Measurements from ENCODE around the gene SNX15. TPM values are rescaled to one million over a fixed set of nuclear protein-coding genes. Genes with fewer than 3 reads are reported as not detected.
A peak's percentile ranks its signal among the peaks of the same experiment; 100 is the strongest.

The SNX15 gene
- total RNA-seq, 2 donors from 2014 or later, result 19.4 to 21.8 TPM

GRCh38 chr11:65083134-65083833 lies 56.0 kb downstream of the SNX15 start:
- no peaks in the 10 kb centered on the region for H3K27me3 ChIP-seq
- no peaks in the 10 kb centered on the region for H3K9me3 ChIP-seq
- peak overlapping the region; percentile 91 to 92 for H3K4me3 ChIP-seq
- peak overlapping the region; percentile 90 to 93 for H3K27ac ChIP-seq
- peaks cover 0 to 24% of the 10 kb centered on the region in 2 donors for H3K4me1 ChIP-seq
- no peak for TF ChIP-seq CTCF (IDR thresholded peaks at IDR 0.05)
- H3K36me3 ChIP-seq, result peaks cover 16% of the 10 kb centered on the region
- no peak for DNase-seq (ENCODE audit: low spot score)

- TF ChIP-seq CTCF (IDR thresholded peaks at IDR 0.05), result peak in 1 of 2 donors; percentile 20
- Histone ChIP-seq H3K9me3 (no peaks in the 10 kb centered on the region), H3K4me1 (peaks cover 0 to 24% of the 10 kb centered on the region in 2 donors)
Observed at GRCh38 chr11:65083834-65084597, 56.8 kb downstream of the SNX15 start, which contains the start of the genes CDCA5 and ZFPL1. CDCA5 (minus strand) TSS chr11:65084040; CDS start chr11:65083978, 62 bp downstream. ZFPL1 (plus strand) TSS chr11:65084222; CDS start chr11:65084699, 477 bp downstream.

DNA sequence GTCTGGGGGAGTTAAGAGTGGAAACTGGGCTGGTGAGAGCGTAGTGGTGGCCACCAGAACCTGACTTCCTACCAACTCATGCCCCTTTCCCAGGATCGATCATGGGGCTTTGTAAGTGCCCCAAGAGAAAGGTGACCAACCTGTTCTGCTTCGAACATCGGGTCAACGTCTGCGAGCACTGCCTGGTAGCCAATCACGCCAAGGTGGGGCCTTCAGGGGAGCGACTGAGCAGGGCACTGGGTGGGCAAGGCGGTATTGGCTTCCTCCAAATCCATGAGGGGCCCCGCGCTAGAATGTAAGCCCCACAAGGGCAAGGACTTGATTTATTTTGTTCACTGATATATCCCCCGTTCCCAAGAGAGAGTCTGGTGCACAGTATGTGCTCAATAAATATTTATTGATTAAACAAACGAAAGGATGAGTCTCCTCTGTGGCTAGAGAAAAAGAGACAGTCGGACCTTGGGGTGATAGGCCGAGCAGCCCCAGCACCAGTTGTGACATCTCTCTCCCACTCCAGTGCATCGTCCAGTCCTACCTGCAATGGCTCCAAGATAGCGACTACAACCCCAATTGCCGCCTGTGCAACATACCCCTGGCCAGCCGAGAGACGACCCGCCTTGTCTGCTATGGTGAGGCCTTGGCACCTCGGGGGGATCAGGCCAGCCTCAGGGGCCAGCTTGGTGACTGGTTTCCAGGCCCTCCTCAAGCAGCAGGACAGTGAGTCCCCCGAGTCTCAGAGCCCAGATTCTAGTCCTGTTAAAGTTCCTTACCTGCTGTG lies 57.5 kb downstream of the SNX15 start:
- H3K4me1 ChIP-seq, result peaks cover 0 to 24% of the 10 kb centered on the region in 2 donors
- no peak for TF ChIP-seq CTCF (IDR thresholded peaks at IDR 0.05)
- no peaks in the 10 kb centered on the region for H3K27me3 ChIP-seq
- no peak for DNase-seq (ENCODE audit: low spot score)
- H3K36me3 ChIP-seq, result peaks cover 24% of the 10 kb centered on the region
- H3K9me3 ChIP-seq, result no peaks in the 10 kb centered on the region
- peak overlapping the region; percentile 90 to 93 for H3K27ac ChIP-seq
- peak overlapping the region; percentile 91 to 92 for H3K4me3 ChIP-seq

More at GRCh38 chr11:65083834-65084597, 56.8 kb downstream of the SNX15 start, which contains the start of the genes CDCA5 and ZFPL1:
- Histone ChIP-seq H3K27me3 (no peaks in the 10 kb centered on the region), H3K4me3 (peak within 1 kb of the TSS; percentile 91 to 92), H3K27ac (peak within 1 kb of the TSS; percentile 90 to 93), H3K36me3 (peaks cover 23% of the 10 kb centered on the region)
- peak; percentile 94 for DNase-seq (ENCODE audit: low spot score)

DNA sequence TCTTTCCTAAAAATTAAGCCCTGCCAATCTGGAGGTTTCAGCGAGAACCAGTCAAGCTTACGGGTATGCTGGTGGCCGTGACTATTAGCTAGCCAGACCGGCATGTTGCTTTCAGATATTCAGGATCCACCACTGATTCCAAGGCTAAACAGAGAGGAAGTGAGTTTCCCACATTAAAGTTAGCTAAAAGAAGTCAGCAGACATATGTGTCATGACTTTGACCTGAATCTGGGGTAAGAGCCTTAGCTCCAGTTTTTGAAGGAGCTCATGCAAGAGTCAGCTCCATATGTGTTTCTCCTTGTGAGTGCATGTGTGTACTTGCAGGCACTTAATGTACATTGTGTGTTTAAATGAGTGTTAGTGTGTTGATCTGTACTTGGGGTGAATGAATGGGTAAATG lies 58.2 kb downstream of the SNX15 start:
- Histone ChIP-seq H3K36me3 (peaks cover 24% of the 10 kb centered on the region), H3K4me3 (no peak overlapping the region), H3K27me3 (no peaks in the 10 kb centered on the region), H3K27ac (no peak overlapping the region), H3K4me1 (peaks cover 0 to 24% of the 10 kb centered on the region in 2 donors), H3K9me3 (no peaks in the 10 kb centered on the region)
- no peak for TF ChIP-seq CTCF (IDR thresholded peaks at IDR 0.05)
- no peak for DNase-seq (ENCODE audit: low spot score)

- Histone ChIP-seq H3K27ac (no peak overlapping the region), H3K9me3 (no peaks in the 10 kb centered on the region), H3K27me3 (no peaks in the 10 kb centered on the region), H3K36me3 (peaks cover 24% of the 10 kb centered on the region), H3K4me1 (peaks cover 0 to 24% of the 10 kb centered on the region in 2 donors), H3K4me3 (no peak overlapping the region)
- no peak for DNase-seq (ENCODE audit: low spot score)
- TF ChIP-seq CTCF (IDR thresholded peaks at IDR 0.05), result no peak
Observed at GRCh38 chr11:65086809-65087208, 59.6 kb downstream of the SNX15 start.

All from right atrium auricular region (tissue), 2 donors.